ENCODE results near the gene ITK.

The ITK gene

GRCh38 chr5:157269165-157269671 is 88.6 kb downstream of the ITK start:
- no peak overlapping the region for H3K4me3 ChIP-seq (ENCODE audit: low read depth, low read length)
- no peak overlapping the region for H3K27ac ChIP-seq

GRCh38 chr5:157269761-157270272 is 89.2 kb downstream of the ITK start:
- no peaks in the 10 kb centered on the region for H3K27me3 ChIP-seq (replicated peaks)
- TF ChIP-seq CTCF (IDR thresholded peaks at IDR 0.05; ENCODE audit: low read depth, low read length, missing control alignments): no peak
- H3K4me3 ChIP-seq (ENCODE audit: low read depth, low read length): no peak overlapping the region
- in situ Hi-C loops (cut with HindIII; ENCODE audit: low pct_ligation_motif_present, low sequenced_read_pairs): no loop called here
- no peak overlapping the region for H3K27ac ChIP-seq
- no peaks in the 10 kb centered on the region for H3K36me3 ChIP-seq (replicated peaks)
- DNase-seq: no peak

More at GRCh38 chr5:157269165-157269671, 88.6 kb downstream of the ITK start:
- no peak for TF ChIP-seq CTCF (IDR thresholded peaks at IDR 0.05; ENCODE audit: low read depth, low read length, missing control alignments)
- in situ Hi-C loops (cut with HindIII; ENCODE audit: low pct_ligation_motif_present, low sequenced_read_pairs): no loop called here
- H3K36me3 ChIP-seq (replicated peaks): no peaks in the 10 kb centered on the region
- H3K27me3 ChIP-seq (replicated peaks): no peaks in the 10 kb centered on the region
- DNase-seq: no peak

GRCh38 chr5:157270771-157271170 is 90.1 kb downstream of the ITK start:
- Histone ChIP-seq H3K36me3 (replicated peaks) (no peaks in the 10 kb centered on the region), H3K27me3 (replicated peaks) (no peaks in the 10 kb centered on the region), H3K27ac (no peak overlapping the region), H3K4me3 (ENCODE audit: low read depth, low read length) (no peak overlapping the region)
- TF ChIP-seq CTCF (IDR thresholded peaks at IDR 0.05; ENCODE audit: low read depth, low read length, missing control alignments): no peak
- no peak for DNase-seq
- in situ Hi-C loops (cut with HindIII; ENCODE audit: low pct_ligation_motif_present, low sequenced_read_pairs): no loop called here

GRCh38 chr5:157271740-157272271 is 91.2 kb downstream of the ITK start:
- no peak for DNase-seq
- in situ Hi-C loops (cut with HindIII; ENCODE audit: low pct_ligation_motif_present, low sequenced_read_pairs): no loop called here
- Histone ChIP-seq H3K36me3 (replicated peaks) (no peaks in the 10 kb centered on the region), H3K4me3 (ENCODE audit: low read depth, low read length) (no peak overlapping the region), H3K27me3 (replicated peaks) (no peaks in the 10 kb centered on the region), H3K27ac (no peak overlapping the region)
- no peak for TF ChIP-seq CTCF (IDR thresholded peaks at IDR 0.05; ENCODE audit: low read depth, low read length, missing control alignments)

GRCh38 chr5:157273131-157273556 is 92.5 kb downstream of the ITK start:
- in situ Hi-C loops (cut with HindIII; ENCODE audit: low pct_ligation_motif_present, low sequenced_read_pairs): no loop called here
- H3K36me3 ChIP-seq (replicated peaks): no peaks in the 10 kb centered on the region
- no peaks in the 10 kb centered on the region for H3K27me3 ChIP-seq (replicated peaks)
- no peak overlapping the region for H3K27ac ChIP-seq
- no peak for TF ChIP-seq CTCF (IDR thresholded peaks at IDR 0.05; ENCODE audit: low read depth, low read length, missing control alignments)
- DNase-seq: no peak
- H3K4me3 ChIP-seq (ENCODE audit: low read depth, low read length): no peak overlapping the region

GRCh38 chr5:157275403-157275802 is 94.8 kb downstream of the ITK start:
- no peak for TF ChIP-seq CTCF (IDR thresholded peaks at IDR 0.05; ENCODE audit: low read depth, low read length, missing control alignments)
- no peaks in the 10 kb centered on the region for H3K36me3 ChIP-seq (replicated peaks)
- no peaks in the 10 kb centered on the region for H3K27me3 ChIP-seq (replicated peaks)
- no peak for DNase-seq
- in situ Hi-C loops (cut with HindIII; ENCODE audit: low pct_ligation_motif_present, low sequenced_read_pairs): no loop called here
- no peak overlapping the region for H3K27ac ChIP-seq
- no peak overlapping the region for H3K4me3 ChIP-seq (ENCODE audit: low read depth, low read length)
